H1 (cell line): ENCODE measurements around the gene DCP1B.

Source experiments
- ATF3 ChIP-seq: IDR thresholded peaks from 2 replicates; pipeline ENCODE4 v1.6.1; 2011; ENCODE audit warnings: low read depth, mild to moderate bottlenecking, low read length; ENCODE audit not compliant: insufficient read depth
- CEBPB ChIP-seq: IDR thresholded peaks from 2 replicates; pipeline ENCODE4 v1.6.1; 2012; ENCODE audit warnings: low read depth, low read length
- CREB1 ChIP-seq: IDR thresholded peaks from 2 replicates; pipeline ENCODE4 v1.6.1; 2012; ENCODE audit warnings: inconsistent platforms
- JUND ChIP-seq: IDR thresholded peaks from 2 replicates; pipeline ENCODE4 v1.6.1; 2011; ENCODE audit warnings: mild to moderate bottlenecking, improper control_type of control experiment, low read length
- KDM1A ChIP-seq: fragments of 200-600, 300-600 bp; sonication (generic); IDR thresholded peaks from 2 replicates; pipeline ENCODE4 v1.7.1; 2016; ENCODE audit warnings: mild to moderate bottlenecking, low read length, borderline replicate concordance
- MAX ChIP-seq: IDR thresholded peaks from 2 replicates; pipeline ENCODE4 v1.6.1; 2012; ENCODE audit warnings: inconsistent platforms
- TF ChIP-seq, protein P1 (sequence below), 3 experiments: IDR thresholded peaks; 1 replicate in 2 of 3; 2 replicates in 1 of 3; pipeline versions ENCODE4 v1.5.1 to v1.6.1; 2011; ENCODE audit warnings: low read length in 3 of 3, mild to moderate bottlenecking in 3 of 3, inconsistent platforms in 2 of 3, low read depth in 1 of 3, moderate library complexity in 1 of 3; ENCODE audit not compliant: insufficient read depth in 1 of 3; ENCODE audit errors: control extremely low read depth in 1 of 3

DNA sequence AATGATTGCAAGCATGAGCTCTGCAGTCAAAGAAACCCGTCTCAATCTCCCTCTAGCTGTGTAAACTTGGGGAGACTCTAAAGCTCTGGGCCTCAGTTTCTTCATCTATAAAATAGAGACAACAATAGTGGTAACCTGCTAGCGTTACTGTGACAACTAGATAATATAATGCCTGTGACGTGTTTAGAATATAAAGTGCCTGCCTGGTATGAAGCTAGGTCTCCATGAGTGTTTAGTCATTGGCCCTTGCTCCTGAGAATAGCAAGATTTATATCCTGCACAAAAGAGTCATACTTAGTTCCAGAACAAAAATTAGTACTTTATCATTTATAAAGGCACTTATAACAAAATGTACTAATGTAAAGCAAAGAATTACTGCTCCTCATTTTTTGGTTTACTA is 8.8 kb upstream of the DCP1B start:
- no peak for TF ChIP-seq ATF3
- no peak for TF ChIP-seq MAX
- TF ChIP-seq CREB1 = no peak
- TF ChIP-seq CEBPB = no peak
- TF ChIP-seq, protein P1, sequence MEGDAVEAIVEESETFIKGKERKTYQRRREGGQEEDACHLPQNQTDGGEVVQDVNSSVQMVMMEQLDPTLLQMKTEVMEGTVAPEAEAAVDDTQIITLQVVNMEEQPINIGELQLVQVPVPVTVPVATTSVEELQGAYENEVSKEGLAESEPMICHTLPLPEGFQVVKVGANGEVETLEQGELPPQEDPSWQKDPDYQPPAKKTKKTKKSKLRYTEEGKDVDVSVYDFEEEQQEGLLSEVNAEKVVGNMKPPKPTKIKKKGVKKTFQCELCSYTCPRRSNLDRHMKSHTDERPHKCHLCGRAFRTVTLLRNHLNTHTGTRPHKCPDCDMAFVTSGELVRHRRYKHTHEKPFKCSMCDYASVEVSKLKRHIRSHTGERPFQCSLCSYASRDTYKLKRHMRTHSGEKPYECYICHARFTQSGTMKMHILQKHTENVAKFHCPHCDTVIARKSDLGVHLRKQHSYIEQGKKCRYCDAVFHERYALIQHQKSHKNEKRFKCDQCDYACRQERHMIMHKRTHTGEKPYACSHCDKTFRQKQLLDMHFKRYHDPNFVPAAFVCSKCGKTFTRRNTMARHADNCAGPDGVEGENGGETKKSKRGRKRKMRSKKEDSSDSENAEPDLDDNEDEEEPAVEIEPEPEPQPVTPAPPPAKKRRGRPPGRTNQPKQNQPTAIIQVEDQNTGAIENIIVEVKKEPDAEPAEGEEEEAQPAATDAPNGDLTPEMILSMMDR (IDR thresholded peaks at IDR 0.05; ENCODE audit: control extremely low read depth in 1 of 3, insufficient read depth in 1 of 3, low read depth in 1 of 3, low read length in 3 of 3) = no peak
- TF ChIP-seq KDM1A = no peak
- TF ChIP-seq JUND = no peak
